ENCODE results near the gene KCNQ1. TPM values are rescaled to one million over a fixed set of nuclear protein-coding genes. Genes with fewer than 3 reads are reported as not detected.

The KCNQ1 gene
- total and polyA plus RNA-seq, 2 of the 13 experiments (the other 11 are each of a cell fraction or from before 2014, with no cell fraction given), result 0.02 to 0.08 TPM

DNA sequence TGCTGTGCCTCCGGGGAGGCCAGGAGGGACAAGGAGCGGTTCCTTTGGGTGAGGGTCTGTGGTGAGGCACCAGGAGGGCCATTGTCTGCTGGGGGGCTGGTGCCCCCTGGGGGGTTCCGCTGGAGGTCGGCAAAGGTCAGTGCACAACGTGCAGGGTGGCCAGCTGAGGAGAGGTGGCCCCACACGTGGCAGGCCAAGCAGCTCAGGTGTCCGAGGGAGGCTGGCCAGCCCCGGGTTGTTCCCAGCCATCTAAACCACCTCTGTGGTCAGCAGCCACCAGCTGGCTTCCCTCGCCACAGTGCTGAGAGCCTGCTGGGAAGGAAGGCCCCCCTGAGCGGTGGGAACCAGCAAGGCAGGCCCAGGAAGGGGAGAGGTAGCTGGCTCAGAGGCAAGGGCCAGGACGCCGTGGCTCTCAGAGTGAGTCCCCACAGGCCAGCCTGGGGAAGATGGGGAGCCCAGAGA lies 40.0 kb upstream of the KCNQ1 start:
- POLR2A ChIA-PET, result no interaction called here
- peaks cover 6 to 7% of the 10 kb centered on the region in 2 experiments; a peak in 2 of 5 replicates for H3K36me3 ChIP-seq (replicated peaks in 1 of 2; ENCODE audit: control insufficient read depth in 1 of 2, insufficient read depth in 2 of 2, low read length in 2 of 2)
- H3K27me3 ChIP-seq (ENCODE audit: control insufficient read depth in 1 of 2, insufficient read depth in 2 of 2, low read length in 2 of 2), result no peaks in the 10 kb centered on the region; a peak in 1 of 5 replicates
- H3K9me3 ChIP-seq (ENCODE audit: low read length), result no peaks in the 10 kb centered on the region
- CTCF ChIA-PET (ENCODE audit: low intra/inter-chr PET ratio, low total read pairs), result no interaction called here
- H2AFZ ChIP-seq (ENCODE audit: low read length), result no peak overlapping the region
- WGBS (ENCODE audit: low lambda C conversion rate), result 92% methylated on average over 2 of the region's 12 CpGs
- H3K9ac ChIP-seq (ENCODE audit: insufficient read depth, low read depth, low read length), result no peak overlapping the region
- H3K4me3 ChIP-seq (replicated peaks in 1 of 3; ENCODE audit: insufficient read depth in 1 of 3, low read depth in 2 of 3, low read length in 3 of 3), result no peak overlapping the region
- intact Hi-C loops (cut with micrococcal nuclease; ENCODE audit: unreplicated experiment), result loop anchor here (5.0 kb wide), 1 partner anchor 192 kb away; no protein-coding TSS in a partner anchor
- DNase-seq (ENCODE audit: low spot score) (no peak), ATAC-seq (no peak), FAIRE-seq (no peak)
- no peak overlapping the region for H3K4me2 ChIP-seq (ENCODE audit: low read depth, low read length)
- TF ChIP-seq ZNF570 (CRISPR knock-in tag; IDR thresholded peaks at IDR 0.05; ENCODE audit: borderline replicate concordance) (no peak), ZNF292 (CRISPR knock-in tag; IDR thresholded peaks at IDR 0.05; ENCODE audit: borderline replicate concordance, low read depth) (no peak), RFXAP (CRISPR knock-in tag; IDR thresholded peaks at IDR 0.05; ENCODE audit: borderline replicate concordance) (no peak), ONECUT2 (CRISPR knock-in tag; IDR thresholded peaks at IDR 0.05) (no peak), KLF16 (CRISPR knock-in tag; IDR thresholded peaks at IDR 0.05) (no peak), RBFOX2 (IDR thresholded peaks at IDR 0.05; ENCODE audit: low read depth, low read length) (peak; percentile 53; the same call in 1 of the 2 replicates), ZC3H13 (CRISPR knock-in tag; IDR thresholded peaks at IDR 0.05) (0 out of 2 replicates have a peak, but pooled peaks have one; percentile 18), AGO2 (optimal IDR thresholded peaks at IDR 0.05; ENCODE audit: low read depth, low read length) (peak; percentile 65), POLR2G (IDR thresholded peaks at IDR 0.05; ENCODE audit: low read depth, low read length) (0 out of 2 replicates have a peak, but pooled peaks have one; percentile 35), AGO1 (IDR thresholded peaks at IDR 0.05; ENCODE audit: low read depth, low read length, poor library complexity, severe bottlenecking) (peak; percentile 70)
- TF ChIP-seq, protein P1, sequence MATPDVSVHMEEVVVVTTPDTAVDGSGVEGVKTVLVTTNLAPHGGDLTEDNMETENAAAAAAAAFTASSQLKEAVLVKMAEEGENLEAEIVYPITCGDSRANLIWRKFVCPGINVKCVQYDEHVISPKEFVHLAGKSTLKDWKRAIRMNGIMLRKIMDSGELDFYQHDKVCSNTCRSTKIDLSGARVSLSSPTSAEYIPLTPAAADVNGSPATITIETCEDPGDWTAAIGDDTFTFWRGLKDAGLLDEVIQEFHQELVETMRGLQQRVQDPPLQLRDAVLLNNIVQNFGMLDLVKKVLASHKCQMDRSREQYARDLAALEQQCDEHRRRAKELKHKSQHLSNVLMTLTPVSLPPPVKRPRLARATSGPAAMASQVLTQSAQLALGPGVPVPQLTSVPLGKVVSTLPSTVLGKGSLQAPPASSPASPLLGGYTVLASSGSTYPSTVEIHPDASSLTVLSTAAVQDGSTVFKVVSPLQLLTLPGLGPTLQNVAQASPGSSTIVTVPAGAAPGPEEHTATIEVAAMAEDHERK (CRISPR knock-in tag; IDR thresholded peaks at IDR 0.05; ENCODE audit: low read depth), result no peak
- TF ChIP-seq, protein P2, sequence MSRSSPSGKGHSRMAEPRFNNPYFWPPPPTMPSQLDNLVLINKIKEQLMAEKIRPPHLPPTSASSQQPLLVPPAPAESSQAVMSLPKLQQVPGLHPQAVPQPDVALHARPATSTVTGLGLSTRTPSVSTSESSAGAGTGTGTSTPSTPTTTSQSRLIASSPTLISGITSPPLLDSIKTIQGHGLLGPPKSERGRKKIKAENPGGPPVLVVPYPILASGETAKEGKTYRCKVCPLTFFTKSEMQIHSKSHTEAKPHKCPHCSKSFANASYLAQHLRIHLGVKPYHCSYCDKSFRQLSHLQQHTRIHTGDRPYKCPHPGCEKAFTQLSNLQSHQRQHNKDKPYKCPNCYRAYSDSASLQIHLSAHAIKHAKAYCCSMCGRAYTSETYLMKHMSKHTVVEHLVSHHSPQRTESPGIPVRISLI (CRISPR knock-in tag; IDR thresholded peaks at IDR 0.05; ENCODE audit: borderline replicate concordance), result no peak
- in situ Hi-C loops (cut with HindIII; ENCODE audit: extremely low pct_ligation_motif_present, low pct_unique_long_range_greater_than_20kb), result no loop called here
- H3K79me2 ChIP-seq (ENCODE audit: insufficient read depth, low read length), result peaks cover 14% of the 10 kb centered on the region
- H4K20me1 ChIP-seq (ENCODE audit: insufficient read depth, low read length), result no peaks in the 10 kb centered on the region
- no peak overlapping the region for H3K27ac ChIP-seq (ENCODE audit: extremely low read length, insufficient read depth, low read length)
- no TSS peak for BruUV-seq (replicated peaks)
- H3K4me1 ChIP-seq (ENCODE audit: insufficient read depth, low read length), result peaks cover 36% of the 10 kb centered on the region

Data from HepG2 (cell line).